ENCODE results near the gene ADPRH. TPM values are rescaled to one million over a fixed set of nuclear protein-coding genes. Genes with fewer than 3 reads are reported as not detected.

ADPRH gene
- total RNA-seq, 2 experiments from 2014 or later = 0.36 TPM

GRCh38 chr3:119608405-119609000, 29.2 kb downstream of the ADPRH start:
- DNase-seq = no peak
- no peaks in the 10 kb centered on the region for H3K9me3 Mint-ChIP-seq
- no peaks in the 10 kb centered on the region for H3K4me1 ChIP-seq (ENCODE audit: insufficient read depth, low read length)
- no peaks in the 10 kb centered on the region for H3K9me3 ChIP-seq (ENCODE audit: control insufficient read depth in 1 of 2, insufficient read depth in 1 of 2, low read length in 2 of 2)
- H3K27ac Mint-ChIP-seq = no peak overlapping the region
- H3K4me3 Mint-ChIP-seq = no peak overlapping the region
- TF ChIP-seq, protein P1, sequence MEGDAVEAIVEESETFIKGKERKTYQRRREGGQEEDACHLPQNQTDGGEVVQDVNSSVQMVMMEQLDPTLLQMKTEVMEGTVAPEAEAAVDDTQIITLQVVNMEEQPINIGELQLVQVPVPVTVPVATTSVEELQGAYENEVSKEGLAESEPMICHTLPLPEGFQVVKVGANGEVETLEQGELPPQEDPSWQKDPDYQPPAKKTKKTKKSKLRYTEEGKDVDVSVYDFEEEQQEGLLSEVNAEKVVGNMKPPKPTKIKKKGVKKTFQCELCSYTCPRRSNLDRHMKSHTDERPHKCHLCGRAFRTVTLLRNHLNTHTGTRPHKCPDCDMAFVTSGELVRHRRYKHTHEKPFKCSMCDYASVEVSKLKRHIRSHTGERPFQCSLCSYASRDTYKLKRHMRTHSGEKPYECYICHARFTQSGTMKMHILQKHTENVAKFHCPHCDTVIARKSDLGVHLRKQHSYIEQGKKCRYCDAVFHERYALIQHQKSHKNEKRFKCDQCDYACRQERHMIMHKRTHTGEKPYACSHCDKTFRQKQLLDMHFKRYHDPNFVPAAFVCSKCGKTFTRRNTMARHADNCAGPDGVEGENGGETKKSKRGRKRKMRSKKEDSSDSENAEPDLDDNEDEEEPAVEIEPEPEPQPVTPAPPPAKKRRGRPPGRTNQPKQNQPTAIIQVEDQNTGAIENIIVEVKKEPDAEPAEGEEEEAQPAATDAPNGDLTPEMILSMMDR (IDR thresholded peaks at IDR 0.05) = no peak
- ChIA-PET CTCF (no interaction called here), POLR2A (no interaction called here)
- intact Hi-C loops (cut with DNase I, micrococcal nuclease) = no loop called here
- H3K4me1 Mint-ChIP-seq (ENCODE audit: low read depth) = no peaks in the 10 kb centered on the region
- H3K36me3 Mint-ChIP-seq (ENCODE audit: low read depth) = no peaks in the 10 kb centered on the region
- peaks cover 19% of the 10 kb centered on the region for H3K27me3 Mint-ChIP-seq
- H3K4me3 ChIP-seq (ENCODE audit: low read length) = no peak overlapping the region
- no peak for ATAC-seq (ENCODE audit: poor library complexity)
- H3K27me3 ChIP-seq (ENCODE audit: control insufficient read depth in 1 of 2, insufficient read depth in 2 of 2, low read length in 2 of 2) = peaks cover 0 to 2% of the 10 kb centered on the region in 2 experiments
- H3K36me3 ChIP-seq (ENCODE audit: insufficient read depth, low read length) = no peaks in the 10 kb centered on the region
- no peak overlapping the region for H3K27ac ChIP-seq (ENCODE audit: low read depth in 1 of 2, low read length in 2 of 2)

DNA sequence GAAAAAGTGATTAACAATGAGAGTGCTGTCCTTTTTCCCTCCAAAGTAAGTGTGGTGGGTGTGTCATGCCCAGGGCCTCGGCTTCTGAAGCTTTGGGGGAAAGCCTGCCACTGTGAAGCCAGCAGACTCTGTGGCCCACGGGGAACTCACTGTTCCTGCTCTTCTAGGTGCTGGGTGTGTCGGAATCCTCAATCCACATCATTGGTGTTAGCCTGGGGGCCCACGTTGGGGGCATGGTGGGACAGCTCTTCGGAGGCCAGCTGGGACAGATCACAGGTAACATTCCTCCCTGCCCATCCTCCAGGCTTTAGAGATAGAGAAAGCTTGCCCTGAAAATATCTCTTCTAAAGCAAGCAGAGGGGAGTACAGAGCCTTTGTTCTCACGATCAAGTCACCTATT, 30.0 kb downstream of the ADPRH start:
- TF ChIP-seq, protein P1 (IDR thresholded peaks at IDR 0.05) = no peak
- H3K4me1 ChIP-seq (ENCODE audit: insufficient read depth, low read length) = no peaks in the 10 kb centered on the region
- no peaks in the 10 kb centered on the region for H3K36me3 Mint-ChIP-seq (ENCODE audit: low read depth)
- no peaks in the 10 kb centered on the region for H3K36me3 ChIP-seq (ENCODE audit: insufficient read depth, low read length)
- H3K27me3 ChIP-seq (ENCODE audit: control insufficient read depth in 1 of 2, insufficient read depth in 2 of 2, low read length in 2 of 2) = peaks cover 0 to 2% of the 10 kb centered on the region in 2 experiments
- H3K9me3 ChIP-seq (ENCODE audit: control insufficient read depth in 1 of 2, insufficient read depth in 1 of 2, low read length in 2 of 2) = no peaks in the 10 kb centered on the region
- no peak overlapping the region for H3K4me3 Mint-ChIP-seq
- H3K27ac Mint-ChIP-seq = no peak overlapping the region
- DNase-seq = no peak
- no peaks in the 10 kb centered on the region for H3K9me3 Mint-ChIP-seq
- ChIA-PET POLR2A (no interaction called here), CTCF (no interaction called here)
- no peak overlapping the region for H3K4me3 ChIP-seq (ENCODE audit: low read length)
- no peak overlapping the region for H3K27ac ChIP-seq (ENCODE audit: low read depth in 1 of 2, low read length in 2 of 2)
- intact Hi-C loops (cut with DNase I, micrococcal nuclease) = no loop called here
- H3K27me3 Mint-ChIP-seq = peaks cover 19% of the 10 kb centered on the region
- no peak for ATAC-seq (ENCODE audit: poor library complexity)
- no peaks in the 10 kb centered on the region for H3K4me1 Mint-ChIP-seq (ENCODE audit: low read depth)

DNA sequence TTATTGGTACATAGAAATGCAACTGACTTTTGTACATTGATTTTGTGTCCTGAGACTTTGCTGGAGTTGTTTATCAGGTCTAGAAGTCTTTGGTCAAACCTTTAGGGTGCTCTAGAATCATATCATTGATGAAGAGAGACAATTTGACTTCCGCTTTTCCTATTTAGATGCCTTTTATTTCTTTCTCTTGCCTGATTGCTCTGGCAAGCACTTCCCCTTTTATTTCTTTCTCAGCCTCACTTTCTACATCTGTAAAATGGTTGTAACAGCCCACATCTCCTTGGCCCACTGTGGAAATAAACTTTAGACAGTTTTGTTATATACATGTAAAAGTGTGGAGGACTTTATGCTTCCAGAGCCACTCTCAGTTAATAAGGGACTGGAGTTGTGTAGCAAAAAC, 32.4 kb downstream of the ADPRH start:
- Mint-ChIP-seq H3K4me3 (no peak overlapping the region), H3K36me3 (ENCODE audit: low read depth) (no peaks in the 10 kb centered on the region), H3K27ac (no peak overlapping the region), H3K9me3 (no peaks in the 10 kb centered on the region), H3K4me1 (ENCODE audit: low read depth) (no peaks in the 10 kb centered on the region), H3K27me3 (peaks cover 20% of the 10 kb centered on the region)
- ATAC-seq (ENCODE audit: poor library complexity) = no peak
- Histone ChIP-seq H3K4me1 (ENCODE audit: insufficient read depth, low read length) (no peaks in the 10 kb centered on the region), H3K4me3 (ENCODE audit: low read length) (no peak overlapping the region), H3K36me3 (ENCODE audit: insufficient read depth, low read length) (no peaks in the 10 kb centered on the region), H3K9me3 (ENCODE audit: control insufficient read depth in 1 of 2, insufficient read depth in 1 of 2, low read length in 2 of 2) (no peaks in the 10 kb centered on the region), H3K27me3 (ENCODE audit: control insufficient read depth in 1 of 2, insufficient read depth in 2 of 2, low read length in 2 of 2) (peaks cover 0 to 2% of the 10 kb centered on the region in 2 experiments), H3K27ac (ENCODE audit: low read depth in 1 of 2, low read length in 2 of 2) (no peak overlapping the region)
- intact Hi-C loops (cut with DNase I, micrococcal nuclease) = no loop called here
- ChIA-PET POLR2A (no interaction called here), CTCF (no interaction called here)
- no peak for DNase-seq
- TF ChIP-seq, protein P1 (IDR thresholded peaks at IDR 0.05) = no peak
